H1 (cell line): Measurements from ENCODE around the gene MLLT6. TPM values are rescaled to one million over a fixed set of nuclear protein-coding genes. Genes with fewer than 3 reads are reported as not detected.

Source experiments
- ASH2L ChIP-seq: fragments of 200-600, 300-600 bp; sonication (generic); IDR thresholded peaks from one replicate; pipeline ENCODE4 v1.7.1; 2017; ENCODE audit warnings: low read length
- ATF3 ChIP-seq: IDR thresholded peaks from 2 replicates; pipeline ENCODE4 v1.6.1; 2011; ENCODE audit warnings: low read depth, mild to moderate bottlenecking, low read length; ENCODE audit not compliant: insufficient read depth
- BRCA1 ChIP-seq: IDR thresholded peaks from 2 replicates; pipeline ENCODE4 v1.6.1; 2012; ENCODE audit warnings: low read depth, low read length, improper control_type of control experiment
- CREB1 ChIP-seq: IDR thresholded peaks from 2 replicates; pipeline ENCODE4 v1.6.1; 2012; ENCODE audit warnings: inconsistent platforms
- CTBP2 ChIP-seq: IDR thresholded peaks from 2 replicates; pipeline ENCODE4 v1.7.0; 2011; ENCODE audit warnings: borderline replicate concordance, mild to moderate bottlenecking, moderate library complexity, mixed read lengths, low read length; ENCODE audit not compliant: insufficient read depth, insufficient read length
- EP300 ChIP-seq, 2 experiments: IDR thresholded peaks; 1 replicate in 1 of 2; 2 replicates in 1 of 2; pipeline ENCODE4 v1.6.1; 2011 to 2012; ENCODE audit warnings: low read depth in 2 of 2, low read length in 2 of 2, mild to moderate bottlenecking in 2 of 2, borderline replicate concordance in 1 of 2, inconsistent platforms in 1 of 2, moderate library complexity in 1 of 2
- KDM5A ChIP-seq: fragments of 200-600 bp; IDR thresholded peaks from 2 replicates; pipeline ENCODE4 v1.7.1; 2012; ENCODE audit warnings: mild to moderate bottlenecking, low read length, inconsistent platforms, mixed read lengths
- NANOG ChIP-seq: IDR thresholded peaks from 2 replicates; pipeline ENCODE4 v1.6.1; 2011; ENCODE audit warnings: low read length, low read depth, mild to moderate bottlenecking, inconsistent platforms; ENCODE audit not compliant: insufficient read depth, poor library complexity, severe bottlenecking
- NRF1 ChIP-seq: IDR thresholded peaks from 2 replicates; pipeline ENCODE4 v1.6.1; 2011; ENCODE audit warnings: mild to moderate bottlenecking, low read depth, low read length, improper control_type of control experiment
- RFX5 ChIP-seq: IDR thresholded peaks from 2 replicates; pipeline ENCODE4 v1.6.1; 2011; ENCODE audit warnings: low read depth, low read length, improper control_type of control experiment, borderline replicate concordance
- SAP30 ChIP-seq: fragments of 300-600 bp; sonication (generic); IDR thresholded peaks from 2 replicates; pipeline ENCODE4 v1.7.1; 2012; ENCODE audit warnings: low read length, moderate library complexity, mild to moderate bottlenecking, inconsistent platforms; ENCODE audit not compliant: insufficient read depth, insufficient replicate concordance
- SP1 ChIP-seq: IDR thresholded peaks from 2 replicates; pipeline ENCODE4 v1.6.1; 2011; ENCODE audit warnings: low read depth, low read length
- polyA plus RNA-seq, 7 experiments: library from polyadenylated mRNA; depleted of rRNA in 3 of 7; stranded (reverse) in 5 of 7; unstranded in 2 of 7; fragments of >200 nt in 5 of 7; fragments of 200-250 nt in 2 of 7; gene quantifications; 1 replicate in 5 of 7; 2 replicates in 1 of 7; 4 replicates in 1 of 7; pipeline versions ENCODE4 v1.2.1 to v1.2.3, GENCODE V29; 2011 to 2013; ENCODE audit warnings: missing spikeins in 2 of 7, mixed read lengths in 2 of 7
- total RNA-seq: library from RNA; stranded (reverse); fragmentation: NEBNext Ultra II Directional; extraction: Animal tissue kit (Norgen Biotek cat#: 25700); gene quantifications from 2 replicates; pipeline ENCODE4 v1.2.1, GENCODE V29; 2021

The MLLT6 gene
- total and polyA plus RNA-seq, 2 of the 8 experiments (the other 6 are each of a cell fraction or from before 2014, with no cell fraction given), result 6.5 to 8.0 TPM

- TF ChIP-seq BRCA1, result no peak
- no peak for TF ChIP-seq ASH2L
- TF ChIP-seq NANOG, result no peak
- TF ChIP-seq SAP30, result peak; percentile 20
- TF ChIP-seq KDM5A, result no peak
- TF ChIP-seq CREB1, result peak; percentile 65; the same call in 1 of the 2 replicates
- no peak for TF ChIP-seq RFX5
- TF ChIP-seq SP1, result no peak
- no peak for TF ChIP-seq NRF1
- TF ChIP-seq CTBP2, result no peak
- TF ChIP-seq ATF3, result no peak
- no peak for TF ChIP-seq EP300 (IDR thresholded peaks at IDR 0.05; ENCODE audit: borderline replicate concordance in 1 of 2, low read depth in 2 of 2, low read length in 2 of 2)
- TF ChIP-seq, all 59 proteins: peak for 5
Measured at GRCh38 chr17:38750312-38751121, 45.4 kb downstream of the MLLT6 start (continued).
